GM15510 (cell line): ENCODE measurements around the gene ADK.

Source experiments
- POLR2A ChIP-seq: IDR thresholded peaks from 3 replicates; pipeline ENCODE4 v1.6.1; 2011; ENCODE audit warnings: borderline replicate concordance; ENCODE audit not compliant: insufficient read length; ENCODE audit errors: extremely low read depth

The ADK gene

GRCh38 chr10:74380795-74381194 is 229.8 kb downstream of the ADK start:
- TF ChIP-seq POLR2A, result no peak

GRCh38 chr10:74381291-74381853 is 230.4 kb downstream of the ADK start:
- no peak for TF ChIP-seq POLR2A

DNA sequence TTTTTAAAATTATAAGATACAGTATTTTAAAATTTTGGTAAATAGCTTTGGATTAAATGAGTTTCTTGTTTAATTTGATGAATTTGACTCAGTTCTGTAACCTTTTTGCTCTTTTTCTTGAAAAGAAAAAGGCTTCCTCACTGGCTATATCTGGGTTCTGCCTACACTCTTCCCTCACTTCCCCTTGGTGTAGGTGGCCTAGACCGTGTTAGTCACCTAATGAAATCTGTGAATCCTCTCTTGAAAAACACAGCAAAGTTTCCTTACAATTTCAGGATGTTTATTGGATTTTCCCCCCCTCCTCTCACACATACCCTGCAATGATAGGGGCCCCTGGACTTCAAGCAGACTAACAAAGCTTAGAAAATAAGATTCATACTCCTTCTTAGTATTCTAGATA is 231.6 kb downstream of the ADK start:
- TF ChIP-seq POLR2A, result no peak

- no peak for TF ChIP-seq POLR2A
These were observed 232.6 kb downstream of the ADK start for GRCh38 chr10:74383642-74384041.

- no peak for TF ChIP-seq POLR2A
These were observed 233.7 kb downstream of the ADK start for GRCh38 chr10:74384615-74385183.

- TF ChIP-seq POLR2A, result no peak
These were observed 237.8 kb downstream of the ADK start for GRCh38 chr10:74388801-74389200.

DNA sequence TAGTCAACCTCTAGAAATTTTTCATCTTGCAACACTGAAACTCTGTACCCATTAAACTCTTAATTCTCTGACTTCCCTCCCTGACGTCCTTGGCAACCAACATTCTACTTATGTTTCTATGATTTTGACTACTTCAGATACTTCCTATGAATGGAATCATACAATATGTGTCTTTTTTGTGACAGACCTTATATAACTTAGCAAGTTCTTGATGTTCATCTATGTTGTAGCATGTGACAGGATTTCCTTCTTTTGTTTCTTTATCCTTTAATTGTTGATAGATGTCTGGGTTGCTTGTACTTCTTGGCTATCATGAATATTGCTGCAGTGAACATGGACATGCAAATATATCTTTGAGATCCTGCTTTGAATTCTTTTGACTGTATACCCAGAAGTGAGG is 240.8 kb downstream of the ADK start:
- no peak for TF ChIP-seq POLR2A

DNA sequence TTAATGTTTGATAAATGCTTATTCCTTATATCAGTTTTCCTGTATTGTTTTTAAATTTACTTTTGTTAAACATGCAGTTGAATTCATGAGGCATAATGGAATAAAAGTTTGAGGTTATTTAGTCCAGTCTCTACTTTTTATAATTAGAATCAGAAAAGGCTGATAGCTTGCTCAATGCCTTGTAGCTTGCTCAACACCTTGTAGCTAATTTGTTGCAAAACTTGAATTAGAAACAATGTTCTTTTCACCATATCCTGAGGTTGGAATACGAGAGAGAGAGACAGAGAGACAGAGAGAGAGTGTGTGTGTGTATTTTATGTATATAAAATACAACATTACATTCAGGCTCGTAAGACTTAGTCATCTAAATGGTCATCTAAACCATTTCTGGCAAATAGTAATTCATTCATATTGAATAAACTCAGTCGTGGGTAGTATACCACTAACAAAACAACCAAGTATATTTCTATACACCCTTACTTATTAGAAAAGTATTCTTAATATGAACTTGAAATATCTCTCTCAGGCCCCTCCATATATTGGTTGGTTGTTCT is 243.5 kb downstream of the ADK start:
- TF ChIP-seq POLR2A, result no peak

DNA sequence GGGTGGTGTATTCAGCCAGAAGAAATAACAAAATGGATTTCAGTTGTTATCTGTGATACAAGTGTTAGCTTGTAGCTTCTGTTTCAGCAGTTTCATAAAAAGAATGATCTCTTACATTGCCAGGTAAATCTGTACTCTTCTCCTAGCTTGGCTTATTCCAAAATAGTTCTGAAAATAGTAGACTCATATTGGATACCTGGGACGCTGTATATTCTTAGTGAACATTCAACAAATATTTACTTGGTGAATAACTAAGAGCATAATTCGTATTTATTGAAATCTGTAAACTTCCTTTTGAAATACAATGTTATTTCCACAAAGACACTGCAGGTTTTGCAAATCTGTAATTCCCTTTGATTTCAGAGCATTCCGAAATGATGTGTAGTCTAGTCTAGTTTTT is 249.2 kb downstream of the ADK start:
- no peak for TF ChIP-seq POLR2A

- no peak for TF ChIP-seq POLR2A
These were observed 255.0 kb downstream of the ADK start for GRCh38 chr10:74406006-74406405.

- TF ChIP-seq POLR2A, result no peak
These were observed 264.3 kb downstream of the ADK start for GRCh38 chr10:74415146-74415839.

DNA sequence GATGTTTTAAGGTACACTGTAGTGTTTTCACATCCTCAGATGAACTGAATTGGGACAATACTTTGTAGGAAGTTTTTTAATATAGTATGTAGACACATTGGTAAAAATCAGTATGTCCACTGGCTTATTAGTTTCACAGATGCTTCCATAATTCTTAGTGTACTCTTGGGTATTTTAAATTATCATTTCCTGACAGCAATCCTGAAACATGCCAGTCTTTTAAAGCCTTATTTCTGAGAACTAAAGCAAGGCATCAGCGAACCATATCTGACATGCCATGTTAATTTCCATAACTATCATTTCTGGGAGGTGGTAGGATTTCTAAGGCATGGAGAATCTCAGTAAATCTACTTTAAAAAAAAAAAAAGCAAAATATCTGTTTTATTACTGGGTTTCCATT is 266.4 kb downstream of the ADK start:
- TF ChIP-seq POLR2A, result no peak

- TF ChIP-seq POLR2A, result no peak
These were observed 267.4 kb downstream of the ADK start for GRCh38 chr10:74418285-74418872.

DNA sequence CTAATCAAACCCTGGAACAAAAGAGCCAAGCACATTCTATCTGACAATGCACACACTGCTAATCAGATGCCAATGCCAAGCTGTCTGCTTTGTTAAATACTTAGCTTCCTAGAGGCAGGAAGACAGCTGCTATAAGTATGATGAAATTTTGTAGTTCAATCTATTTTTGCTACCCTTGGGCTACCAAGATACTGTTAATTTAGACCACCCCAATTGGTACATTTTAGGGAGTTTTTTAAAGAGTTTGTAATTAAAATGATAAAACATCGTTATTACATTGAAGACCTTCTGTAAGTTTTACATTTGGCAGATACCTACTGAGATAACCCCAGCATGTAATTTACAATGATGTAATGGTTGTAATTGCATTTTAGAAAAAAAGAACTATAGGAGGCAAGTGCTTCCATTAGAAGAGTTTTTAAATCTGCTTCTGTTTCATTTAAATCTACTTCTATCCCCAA is 268.5 kb downstream of the ADK start:
- no peak for TF ChIP-seq POLR2A

DNA sequence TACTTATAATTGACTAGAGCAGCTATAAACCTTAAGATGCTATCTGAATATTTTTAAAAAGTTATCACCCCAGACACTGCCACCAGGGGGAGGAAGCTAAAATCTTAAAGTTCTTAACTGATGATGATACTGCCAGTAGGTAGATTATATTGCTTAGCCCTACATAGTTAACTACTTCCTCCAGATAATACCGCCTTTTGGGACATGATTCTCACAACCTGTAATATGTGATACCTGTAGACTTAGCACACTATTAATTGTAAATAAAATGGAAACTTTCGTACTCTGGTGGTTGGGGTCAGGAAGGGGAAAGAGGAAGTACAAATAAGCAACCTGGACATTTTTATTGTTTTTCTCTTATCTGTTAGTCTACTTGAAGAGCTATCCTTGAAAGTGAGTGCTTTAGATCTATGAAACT is 268.9 kb downstream of the ADK start:
- TF ChIP-seq POLR2A, result no peak
